ENCODE results near the gene ZNRF4.

ZNRF4 gene

GRCh38 chr19:5444431-5444830 is 10.8 kb upstream of the ZNRF4 start:
- DNase-seq, result no peak

- no peak for DNase-seq
These were observed 10.1 kb upstream of the ZNRF4 start for GRCh38 chr19:5445071-5445470.

GRCh38 chr19:5445561-5446055 is 9.6 kb upstream of the ZNRF4 start:
- DNase-seq, result no peak

GRCh38 chr19:5447700-5448311 is 7.4 kb upstream of the ZNRF4 start:
- DNase-seq, result no peak

GRCh38 chr19:5448374-5448773 is 6.8 kb upstream of the ZNRF4 start:
- no peak for DNase-seq

GRCh38 chr19:5450482-5451126 is 4.6 kb upstream of the ZNRF4 start:
- DNase-seq, result no peak

GRCh38 chr19:5451494-5451893 is 3.7 kb upstream of the ZNRF4 start:
- DNase-seq, result no peak

GRCh38 chr19:5452594-5453565 is 2.3 kb upstream of the ZNRF4 start:
- DNase-seq, result no peak

GRCh38 chr19:5454743-5455142 is 474 bp upstream of the ZNRF4 start:
- DNase-seq, result no peak

GRCh38 chr19:5456130-5456840 is 1.1 kb downstream of the ZNRF4 start:
- no peak for DNase-seq

GRCh38 chr19:5456841-5457200 is 1.6 kb downstream of the ZNRF4 start:
- no peak for DNase-seq

- DNase-seq, result no peak
These were observed 2.5 kb downstream of the ZNRF4 start for GRCh38 chr19:5457709-5458108.

GRCh38 chr19:5458420-5458819 is 3.2 kb downstream of the ZNRF4 start:
- DNase-seq, result no peak

GRCh38 chr19:5459360-5459759 is 4.1 kb downstream of the ZNRF4 start:
- DNase-seq, result no peak

- DNase-seq, result no peak
These were observed 5.5 kb downstream of the ZNRF4 start for GRCh38 chr19:5460748-5461147.

GRCh38 chr19:5463959-5464358 is 8.7 kb downstream of the ZNRF4 start:
- no peak for DNase-seq

- DNase-seq, result no peak
These were observed 10.9 kb downstream of the ZNRF4 start for GRCh38 chr19:5466072-5466471.

- no peak for DNase-seq
These were observed 11.6 kb downstream of the ZNRF4 start for GRCh38 chr19:5466814-5467291.

- DNase-seq, result no peak
These were observed 15.1 kb downstream of the ZNRF4 start for GRCh38 chr19:5470264-5470671.

GRCh38 chr19:5472286-5472685 is 17.1 kb downstream of the ZNRF4 start:
- no peak for DNase-seq

- no peak for DNase-seq
These were observed 18.4 kb downstream of the ZNRF4 start for GRCh38 chr19:5473646-5474045.

GRCh38 chr19:5477451-5478215 is 22.4 kb downstream of the ZNRF4 start:
- no peak for DNase-seq

All from effector CD8-positive, alpha-beta T cell (primary cell).